HG03196 (cell line): ENCODE measurements around the gene OCSTAMP.

ENCODE experiments used
- ATAC-seq: cut with Tn5 transposase; IDR thresholded peaks from one replicate; pipeline ENCODE4 v1.9.1; 2021; ENCODE audit not compliant: unreplicated experiment

OCSTAMP gene, protein sequence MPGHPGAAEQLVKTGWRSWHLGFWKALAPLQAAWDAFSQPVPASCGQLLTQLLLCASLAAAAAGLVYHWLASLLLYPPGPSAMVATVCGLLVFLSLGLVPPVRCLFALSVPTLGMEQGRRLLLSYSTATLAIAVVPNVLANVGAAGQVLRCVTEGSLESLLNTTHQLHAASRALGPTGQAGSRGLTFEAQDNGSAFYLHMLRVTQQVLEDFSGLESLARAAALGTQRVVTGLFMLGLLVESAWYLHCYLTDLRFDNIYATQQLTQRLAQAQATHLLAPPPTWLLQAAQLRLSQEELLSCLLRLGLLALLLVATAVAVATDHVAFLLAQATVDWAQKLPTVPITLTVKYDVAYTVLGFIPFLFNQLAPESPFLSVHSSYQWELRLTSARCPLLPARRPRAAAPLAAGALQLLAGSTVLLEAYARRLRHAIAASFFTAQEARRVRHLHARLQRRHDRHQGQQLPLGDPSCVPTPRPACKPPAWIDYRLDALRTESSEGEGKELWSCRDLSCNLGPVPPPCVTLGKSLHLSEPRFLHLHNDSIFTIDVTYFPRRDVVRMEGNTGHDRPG

DNA sequence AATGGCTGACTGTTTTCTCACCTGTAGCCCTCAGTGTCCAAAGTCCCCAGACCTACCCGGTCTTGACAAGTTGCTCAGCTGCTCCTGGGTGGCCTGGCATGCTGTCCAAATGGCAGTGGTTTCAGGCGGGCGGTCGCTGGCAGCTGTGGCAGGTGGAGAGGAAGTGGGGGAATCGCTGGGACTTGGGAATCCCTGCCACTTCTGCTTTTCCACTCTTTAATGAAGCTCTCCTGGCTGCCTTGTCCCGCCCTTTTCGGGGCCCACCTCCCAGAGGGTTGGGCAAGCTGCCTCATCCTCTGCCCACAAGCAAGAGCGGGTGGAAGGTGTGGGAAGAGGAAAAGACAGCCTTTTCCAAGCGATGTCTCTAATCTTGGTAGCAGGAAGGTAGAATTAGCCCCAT, at the start of gene OCSTAMP:
OCSTAMP (minus strand) TSS at position 194 of the 400 bp plus-strand sequence; CDS start at position 100, 94 bp downstream.
- ATAC-seq = no peak

DNA sequence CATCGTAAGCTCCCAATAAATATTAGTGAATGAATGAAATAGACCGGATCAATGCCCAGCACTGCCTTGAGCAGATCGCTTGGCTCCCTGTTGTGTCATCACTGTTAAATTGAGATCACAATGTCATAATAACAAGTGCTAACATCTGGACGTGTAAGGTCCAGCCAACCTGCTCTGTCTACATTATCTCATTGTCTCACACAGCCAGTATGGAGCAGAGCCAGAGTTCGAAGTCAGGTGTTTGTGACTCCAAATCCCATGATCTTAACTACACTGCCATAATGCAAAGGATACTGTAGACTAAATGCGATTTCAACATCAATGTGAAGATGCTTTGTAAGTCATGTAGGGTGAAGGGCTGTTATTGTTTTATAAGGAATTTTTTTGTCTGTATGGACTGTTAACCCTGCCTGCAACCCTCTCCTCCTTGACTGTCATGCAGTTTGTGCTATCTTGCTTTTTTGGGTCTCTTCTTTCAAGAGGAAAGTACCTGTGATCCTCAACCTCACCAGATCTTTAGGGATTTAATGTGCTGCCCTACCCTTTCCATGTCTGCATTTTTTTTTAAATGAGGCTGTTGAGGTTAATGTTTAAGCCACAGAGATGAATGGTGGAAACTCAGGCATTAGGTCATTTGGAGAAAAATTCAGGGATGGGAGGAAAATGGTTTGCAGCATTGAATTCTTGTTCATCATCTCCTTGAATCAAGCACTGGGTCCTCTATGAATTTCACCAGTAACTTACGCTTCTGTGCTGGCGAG, 49.0 kb upstream of the OCSTAMP start:
- no peak for ATAC-seq

DNA sequence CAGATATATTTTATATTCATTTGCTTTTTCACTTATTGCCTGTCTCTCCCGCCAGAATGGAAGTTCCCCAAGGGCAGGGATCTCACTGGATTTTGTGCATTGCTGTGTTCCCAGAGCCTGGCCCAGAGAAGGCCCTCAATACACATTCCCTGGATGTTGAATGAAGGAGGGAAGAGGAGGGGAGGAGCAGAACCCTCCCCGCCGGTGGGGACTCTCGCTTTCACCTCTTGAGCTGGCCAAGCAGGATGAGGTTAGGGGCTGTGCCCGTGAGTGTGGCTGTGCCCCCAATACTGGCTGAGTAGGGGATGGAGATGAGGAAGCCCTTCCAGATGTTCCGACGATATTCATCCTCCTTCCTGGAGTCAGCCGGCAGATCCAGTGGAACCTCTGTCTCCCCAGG, 45.5 kb upstream of the OCSTAMP start:
- no peak for ATAC-seq

DNA sequence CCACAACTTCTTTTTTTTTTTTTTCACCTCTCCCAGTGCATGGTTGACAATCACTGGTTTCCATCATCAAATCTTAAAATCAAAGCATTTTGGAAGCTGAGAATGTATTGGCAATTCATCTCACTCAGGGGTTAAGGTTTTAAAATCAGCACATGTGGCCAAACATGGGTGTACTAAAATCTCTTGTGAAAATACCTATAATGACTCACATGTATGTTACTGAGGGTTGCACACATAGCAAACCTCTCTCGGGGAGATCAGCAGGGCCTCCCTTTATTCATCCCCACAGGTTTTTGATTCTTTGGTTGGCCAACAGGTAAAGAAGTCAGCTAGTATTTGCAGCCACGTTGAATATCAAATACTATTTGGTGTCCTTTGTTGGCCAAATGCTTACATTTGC, 44.3 kb upstream of the OCSTAMP start:
- ATAC-seq = no peak

DNA sequence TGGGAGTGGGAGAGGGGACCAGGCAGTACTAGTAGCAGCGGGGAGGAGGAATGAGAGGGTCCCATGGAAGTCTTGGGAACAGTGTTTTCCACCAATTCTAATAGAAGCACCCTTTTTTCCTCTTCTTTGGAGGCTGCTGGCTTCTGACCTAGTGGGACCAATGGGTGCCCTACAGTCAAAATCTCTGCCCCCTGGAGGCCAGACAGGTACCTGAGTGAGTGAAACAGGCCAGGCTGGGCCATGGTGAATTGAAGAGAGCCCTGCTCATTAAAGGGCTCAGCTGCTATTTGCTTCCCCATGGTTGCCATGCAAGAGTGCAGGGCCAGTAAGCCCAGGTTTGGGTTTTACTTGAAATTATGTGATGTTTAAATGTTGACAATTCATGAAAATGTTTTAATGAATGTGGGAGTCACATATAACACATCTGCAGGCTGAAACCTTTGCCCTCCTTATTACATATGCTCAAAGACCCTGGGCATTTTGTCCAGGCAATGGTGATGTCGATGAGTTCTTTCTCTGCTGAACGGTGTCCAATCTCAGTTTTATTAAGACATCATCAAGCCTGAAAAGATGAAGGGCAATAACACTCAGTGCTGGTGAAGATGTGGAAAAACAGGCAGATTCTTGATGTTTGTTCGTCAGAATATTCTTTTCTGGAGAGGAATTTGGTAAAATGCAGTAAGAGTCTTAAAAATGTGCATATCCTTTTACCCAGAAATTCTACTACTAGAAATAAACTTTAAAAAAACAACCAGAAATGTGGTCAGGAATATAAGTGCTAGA, 42.3 kb upstream of the OCSTAMP start:
- no peak for ATAC-seq

DNA sequence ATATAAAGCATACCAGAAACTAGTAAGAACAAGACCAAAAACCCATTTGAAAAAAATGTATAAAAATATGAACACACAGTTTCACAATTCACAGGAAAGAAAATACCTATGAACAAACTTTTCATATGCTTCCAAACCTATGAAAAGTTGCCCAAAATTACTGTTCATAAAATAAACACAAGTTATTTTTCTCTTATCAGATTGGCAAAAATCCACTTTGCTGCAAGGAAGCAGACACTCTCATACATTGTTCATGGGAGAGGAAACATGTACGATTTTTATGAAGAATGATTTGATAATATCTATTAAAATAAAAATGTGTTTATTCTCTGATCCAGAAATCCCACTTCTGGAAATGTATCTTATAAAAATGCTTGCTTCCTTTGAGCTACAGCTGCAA, 40.0 kb upstream of the OCSTAMP start:
- ATAC-seq = no peak

DNA sequence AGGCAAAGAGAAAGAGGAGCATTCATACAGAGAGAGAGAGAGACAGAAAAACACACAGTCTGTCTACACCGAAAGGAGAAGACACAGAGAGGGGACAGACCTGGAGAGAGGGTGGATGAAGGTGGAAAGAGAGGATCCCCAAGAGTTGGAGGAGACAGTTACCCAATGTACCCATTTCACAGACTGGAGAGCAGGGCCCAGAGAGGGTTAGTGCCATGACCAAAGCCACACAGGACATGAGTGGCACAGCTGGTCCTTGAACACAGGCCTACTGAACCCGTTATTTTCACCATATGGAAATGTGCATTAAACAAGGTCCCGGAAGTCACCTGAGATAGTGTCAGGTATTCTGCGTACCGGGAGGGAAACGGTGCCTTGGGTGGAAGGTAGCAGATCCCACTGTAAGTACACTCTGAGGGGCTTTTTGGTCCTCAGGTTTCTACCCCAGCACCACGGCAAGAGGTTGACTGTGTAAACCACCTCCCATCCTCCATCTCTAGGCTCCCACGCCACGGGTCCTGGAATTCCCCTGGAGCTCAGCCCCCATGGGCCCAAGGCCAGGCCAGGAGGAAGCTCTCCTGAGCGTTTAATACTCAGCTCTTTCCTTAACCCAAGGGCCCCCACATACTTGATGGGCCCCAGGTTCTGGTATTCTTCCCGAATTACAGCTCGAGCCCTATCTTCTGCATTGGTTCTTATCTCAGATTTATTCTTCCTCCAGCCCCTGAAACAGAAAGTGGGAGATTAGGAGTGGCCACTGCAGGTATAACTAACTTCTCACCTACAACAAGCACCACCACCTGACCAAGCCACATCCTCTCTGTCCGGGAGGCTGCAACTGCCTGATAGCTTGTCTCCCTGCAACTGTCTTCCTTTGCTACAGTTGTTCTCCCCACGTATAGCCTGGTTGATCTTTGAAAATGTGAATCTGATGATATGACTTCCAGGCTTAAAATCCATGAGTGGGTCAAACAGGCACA, 38.4 kb upstream of the OCSTAMP start:
- no peak for ATAC-seq

DNA sequence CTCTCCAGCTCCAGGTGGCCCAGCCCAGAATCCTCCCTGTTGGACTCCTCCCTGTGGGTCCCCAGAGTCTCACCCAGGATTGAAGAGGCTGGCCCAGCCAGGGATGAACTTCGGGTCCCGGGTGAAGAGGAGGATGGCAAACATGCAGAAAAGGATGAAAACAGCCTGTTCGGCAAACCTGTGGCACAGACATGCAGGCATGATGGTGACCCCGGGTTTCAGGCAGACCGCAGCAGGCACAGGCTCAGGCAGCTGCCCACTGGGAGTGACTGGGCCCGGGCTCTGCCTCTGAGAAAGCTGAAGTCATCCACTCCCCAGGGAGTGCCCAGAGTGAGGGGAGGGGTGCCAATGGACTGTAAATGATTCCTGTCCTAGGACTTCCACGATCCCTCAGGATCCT, 37.5 kb upstream of the OCSTAMP start:
- no peak for ATAC-seq

DNA sequence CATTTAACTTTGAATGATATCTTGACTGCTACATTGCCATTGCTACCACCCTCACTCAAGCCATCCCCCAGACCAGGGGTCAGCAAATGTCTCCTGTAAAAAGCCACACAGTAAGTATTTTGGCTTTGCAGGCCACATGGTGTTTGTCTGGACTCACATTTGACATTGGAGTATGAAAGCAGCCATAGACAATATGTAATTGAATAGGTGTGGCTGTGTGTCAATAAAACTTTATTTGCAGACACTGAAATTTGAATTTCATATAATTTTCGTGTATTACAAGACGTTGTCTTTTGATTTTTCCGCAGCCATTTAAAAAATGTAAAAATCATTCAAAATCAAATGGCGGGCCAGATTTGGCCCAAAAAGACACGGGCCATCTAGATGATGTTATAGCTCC, 36.3 kb upstream of the OCSTAMP start:
- ATAC-seq = no peak

DNA sequence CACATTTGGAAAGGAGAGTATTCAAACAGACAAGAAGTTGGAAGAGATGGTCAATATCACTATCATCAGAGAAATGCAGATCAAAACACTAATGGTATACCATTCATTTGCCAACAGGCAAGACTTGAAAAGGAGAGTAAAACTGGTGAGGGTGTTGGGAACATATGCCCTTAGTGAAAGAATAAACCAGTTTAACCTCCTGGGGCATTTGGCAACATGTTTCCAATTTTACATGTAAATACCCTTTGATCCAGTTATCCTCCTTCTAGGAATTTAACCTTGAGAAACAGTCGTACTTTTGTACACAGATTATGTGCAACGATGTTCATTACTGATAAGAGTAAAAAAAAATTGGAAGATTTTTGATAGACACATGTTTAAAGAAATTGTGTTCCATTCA, 34.1 kb upstream of the OCSTAMP start:
- no peak for ATAC-seq

DNA sequence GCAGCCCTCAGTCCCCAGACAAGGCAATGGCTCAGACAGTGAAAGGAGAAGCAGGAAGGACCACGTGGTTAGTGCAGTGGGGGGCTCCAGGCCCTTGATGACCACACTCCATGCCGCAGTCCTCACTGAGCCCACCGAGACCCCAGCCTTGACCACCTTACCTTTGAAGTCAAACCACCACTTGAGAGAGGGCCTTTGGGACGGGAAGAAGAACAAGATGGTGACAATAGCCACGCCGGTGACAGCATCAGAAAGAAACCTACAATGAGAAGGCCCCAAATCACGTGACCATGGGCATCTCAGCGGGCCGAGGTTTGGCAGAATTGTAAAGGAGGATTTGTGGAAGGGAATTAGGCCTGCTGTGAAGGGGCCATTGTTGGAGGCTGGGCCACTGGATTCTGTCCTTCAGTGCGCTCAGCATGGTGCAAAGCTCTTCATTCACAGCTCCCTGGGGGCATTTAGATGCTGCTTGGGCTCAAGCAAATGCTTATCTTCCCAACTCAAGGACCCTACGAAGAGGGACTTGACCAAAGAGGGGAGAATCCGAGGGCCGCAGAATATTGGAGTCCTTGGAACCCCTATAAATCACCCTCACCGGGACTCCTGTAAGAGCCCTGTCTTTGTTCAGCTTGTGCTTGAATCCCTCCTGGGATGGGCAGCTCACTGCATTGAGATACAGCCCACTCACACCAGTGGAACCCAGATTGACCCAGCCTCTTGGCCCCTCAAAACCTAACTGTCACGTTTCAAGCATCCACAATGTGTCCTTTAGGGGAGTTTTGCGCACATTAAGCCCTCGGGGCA, 33.2 kb upstream of the OCSTAMP start:
- ATAC-seq = no peak

DNA sequence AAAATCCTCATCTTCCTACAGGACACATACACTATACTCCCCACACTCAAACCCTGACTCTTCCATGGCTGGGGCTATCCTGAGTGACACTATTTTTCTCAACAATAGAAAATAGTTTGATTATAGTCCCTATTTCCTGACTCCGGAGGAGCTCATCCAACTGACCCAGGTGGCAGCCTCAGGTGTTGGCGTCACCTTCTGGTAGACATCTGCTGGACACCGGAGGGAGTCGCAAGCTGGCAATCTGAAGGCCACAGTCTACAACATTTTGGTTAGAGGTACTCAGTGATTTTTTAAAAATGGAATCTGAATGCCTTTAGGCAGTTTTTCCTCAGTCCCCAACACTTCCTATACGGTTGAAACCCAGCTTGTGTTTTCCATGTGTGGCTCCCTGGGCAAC, 32.2 kb upstream of the OCSTAMP start:
- ATAC-seq = no peak

DNA sequence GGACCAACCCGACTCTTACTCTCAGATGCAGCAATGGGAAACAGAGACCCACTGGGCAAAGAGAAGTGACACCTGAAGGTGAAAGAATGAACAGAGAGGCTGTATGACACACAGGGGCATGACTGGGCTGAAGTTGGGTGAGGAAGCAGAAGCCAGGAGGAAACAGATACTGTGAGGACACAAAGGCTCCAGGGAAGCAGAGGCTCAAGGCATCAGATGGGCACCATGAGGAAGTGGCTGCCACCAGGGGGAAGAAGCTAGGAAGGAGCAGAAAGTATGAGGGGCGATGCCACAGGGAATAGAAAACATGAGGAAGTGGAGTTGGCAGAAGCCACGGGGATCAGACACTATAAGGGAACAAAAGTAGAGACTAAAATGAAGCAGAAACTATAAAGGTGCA, 30.9 kb upstream of the OCSTAMP start:
- ATAC-seq = no peak

DNA sequence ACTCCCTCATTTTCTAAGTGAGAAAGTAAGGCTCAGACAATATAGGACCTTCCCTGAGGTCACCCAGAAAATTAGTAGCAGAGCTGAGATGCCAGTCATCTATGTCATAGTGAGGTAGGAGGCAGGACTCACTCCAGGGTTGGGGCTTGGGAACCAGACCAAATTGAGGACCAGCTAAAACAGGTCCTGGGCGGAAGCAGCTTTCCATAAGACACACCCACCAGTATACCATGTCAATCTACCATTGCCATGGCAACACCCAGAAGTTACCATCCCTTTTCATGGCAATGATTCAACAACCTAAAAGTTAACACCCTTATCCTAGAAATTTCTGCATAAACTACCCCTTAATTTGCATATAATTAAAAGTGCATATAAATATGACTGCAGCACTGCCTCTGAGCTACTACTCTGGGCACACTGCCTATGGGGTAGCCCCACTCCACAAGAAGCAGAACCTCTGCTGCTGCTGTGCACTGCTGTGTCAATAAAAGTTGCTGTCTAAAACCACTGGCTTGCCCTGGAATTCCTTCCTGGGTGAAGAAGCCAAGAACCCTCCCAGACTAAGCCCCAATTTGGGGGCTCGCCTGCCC, 30.3 kb upstream of the OCSTAMP start:
- ATAC-seq = no peak

DNA sequence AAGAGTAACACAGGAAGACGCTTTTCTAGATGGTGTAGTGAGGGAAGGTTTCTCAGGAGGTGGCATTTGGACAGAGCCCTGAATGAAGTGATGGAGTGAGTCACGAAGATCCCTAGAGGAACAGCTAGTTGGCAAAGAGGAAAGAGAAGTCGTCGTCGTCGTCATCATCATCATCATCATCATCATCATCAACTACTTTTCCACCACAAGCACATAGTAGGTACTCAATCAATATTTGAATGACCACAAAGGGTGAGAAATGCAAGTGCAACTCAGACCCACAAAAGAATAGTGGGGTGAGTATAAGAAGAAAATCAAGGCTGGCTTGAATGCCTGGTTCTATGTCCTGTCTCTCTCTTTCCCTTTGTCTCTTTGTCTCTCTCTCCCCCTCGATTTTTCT, 28.3 kb upstream of the OCSTAMP start:
- no peak for ATAC-seq

DNA sequence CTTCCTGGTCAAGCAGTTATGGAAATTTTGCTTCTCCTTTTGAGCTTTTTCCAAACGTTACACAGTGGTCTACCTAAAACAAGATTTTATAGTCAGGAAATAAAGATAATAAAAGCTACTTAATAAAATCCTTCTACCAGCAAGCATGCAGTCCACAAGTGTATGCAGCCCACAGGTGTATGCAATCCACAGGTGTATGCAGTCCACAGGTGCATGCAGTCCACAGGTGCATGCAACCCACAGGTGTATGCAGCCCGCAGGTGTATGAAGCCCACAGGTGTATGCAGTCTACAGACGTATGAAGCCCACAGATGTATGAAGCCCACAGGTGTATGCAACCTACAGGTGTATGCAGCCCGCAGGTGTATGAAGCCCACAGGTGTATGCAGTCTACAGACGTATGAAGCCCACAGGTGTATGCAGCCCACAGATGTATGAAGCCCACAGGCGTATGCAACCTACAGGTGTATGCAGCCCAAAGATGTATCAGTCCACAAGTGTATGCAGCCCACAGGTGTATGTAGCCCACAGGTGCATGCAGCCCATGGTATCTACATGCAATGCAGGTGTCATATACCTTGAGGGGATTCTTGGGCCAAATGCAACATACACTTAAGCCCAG, 26.4 kb upstream of the OCSTAMP start:
- ATAC-seq = no peak

DNA sequence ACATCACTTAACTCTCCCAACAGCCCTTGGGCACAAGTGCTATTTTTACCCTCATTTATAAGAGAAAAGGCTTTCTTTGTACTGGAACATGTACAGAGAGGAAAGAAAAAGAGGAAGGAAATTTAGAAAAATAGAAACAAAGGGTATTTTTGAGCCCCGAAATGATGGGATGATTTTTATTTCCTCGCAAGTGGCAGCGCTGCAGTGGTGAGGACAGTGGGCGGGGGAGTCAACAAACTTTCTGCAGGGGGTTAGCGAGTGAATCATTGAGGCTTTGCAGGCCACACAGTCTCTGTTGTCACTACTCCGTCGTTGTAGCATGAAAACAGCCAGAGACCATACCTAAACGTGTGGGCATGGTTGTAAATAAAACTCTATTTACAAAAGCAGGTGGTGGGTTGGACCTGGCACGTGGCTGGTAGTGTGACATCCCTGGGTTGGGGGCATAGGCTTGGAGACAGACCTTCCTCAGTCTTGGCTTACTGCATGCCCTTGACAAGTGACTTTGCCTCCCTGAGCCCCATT, 25.5 kb upstream of the OCSTAMP start:
- no peak for ATAC-seq

DNA sequence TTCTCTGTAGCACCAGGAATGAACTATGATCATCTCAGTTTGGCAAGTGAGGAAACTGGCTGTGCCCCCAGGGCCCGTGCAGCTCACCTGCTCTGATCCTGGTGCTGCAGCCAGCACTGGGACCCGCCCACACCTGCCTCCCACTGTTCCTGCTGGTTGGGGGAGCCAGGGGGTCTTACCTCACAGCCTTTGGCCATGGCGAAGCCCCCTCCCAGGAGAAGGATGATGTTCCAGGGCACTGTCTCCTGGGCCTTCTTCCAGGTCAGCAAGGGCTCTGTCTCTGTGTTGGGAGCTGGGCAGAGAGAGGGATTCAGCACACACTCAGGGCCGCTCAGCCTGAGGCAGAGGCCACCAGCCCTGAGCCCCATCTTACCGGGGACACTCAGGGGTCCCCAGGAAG, 24.9 kb upstream of the OCSTAMP start:
- ATAC-seq = no peak
